GM18519 (cell line): ENCODE data around the gene RPTOR.
"Not testable (repeated sequence)": the region's sequence is repeated elsewhere in the genome, so short reads cannot be mapped to it uniquely, and the experiment has no call there.

ENCODE experiments used
- ATAC-seq: cut with Tn5 transposase; IDR thresholded peaks from one replicate; pipeline ENCODE4 v1.9.1; 2021; ENCODE audit warnings: mild to moderate bottlenecking, moderate library complexity; ENCODE audit not compliant: unreplicated experiment, low FRiP score

The RPTOR gene

GRCh38 chr17:80789356-80789902 is 244.8 kb downstream of the RPTOR start:
- ATAC-seq: no peak

GRCh38 chr17:80790021-80790765 is 245.6 kb downstream of the RPTOR start:
- ATAC-seq: no peak

GRCh38 chr17:80790981-80791742 is 246.5 kb downstream of the RPTOR start:
- no peak for ATAC-seq

- ATAC-seq: no peak
Measured at GRCh38 chr17:80791758-80792284, 247.2 kb downstream of the RPTOR start.

- ATAC-seq: no peak
Measured at GRCh38 chr17:80792373-80792781, 247.7 kb downstream of the RPTOR start.

- ATAC-seq: no peak
Measured at GRCh38 chr17:80793421-80793820, 248.8 kb downstream of the RPTOR start.

GRCh38 chr17:80793851-80794267 is 249.2 kb downstream of the RPTOR start:
- ATAC-seq: no peak

GRCh38 chr17:80794281-80795089 is 249.8 kb downstream of the RPTOR start:
- ATAC-seq: no peak

- no peak for ATAC-seq
Measured at GRCh38 chr17:80795090-80795580, 250.5 kb downstream of the RPTOR start.

GRCh38 chr17:80795754-80796153 is 251.1 kb downstream of the RPTOR start:
- no peak for ATAC-seq

GRCh38 chr17:80796430-80796861 is 251.8 kb downstream of the RPTOR start:
- no peak for ATAC-seq

GRCh38 chr17:80797222-80797621 is 252.6 kb downstream of the RPTOR start:
- ATAC-seq: not testable (repeated sequence)

GRCh38 chr17:80797741-80798594 is 253.3 kb downstream of the RPTOR start:
- ATAC-seq: no peak

GRCh38 chr17:80798595-80799537 is 254.2 kb downstream of the RPTOR start:
- ATAC-seq: no peak

GRCh38 chr17:80799538-80800480 is 255.2 kb downstream of the RPTOR start:
- no peak for ATAC-seq

- no peak for ATAC-seq
Measured at GRCh38 chr17:80800481-80801391, 256.1 kb downstream of the RPTOR start.
